Measurements from ENCODE around the gene PDC. TPM values are rescaled to one million over a fixed set of nuclear protein-coding genes. Genes with fewer than 3 reads are reported as not detected.

PDC gene
- total RNA-seq, 6 experiments from 2014 or later = not detected

DNA sequence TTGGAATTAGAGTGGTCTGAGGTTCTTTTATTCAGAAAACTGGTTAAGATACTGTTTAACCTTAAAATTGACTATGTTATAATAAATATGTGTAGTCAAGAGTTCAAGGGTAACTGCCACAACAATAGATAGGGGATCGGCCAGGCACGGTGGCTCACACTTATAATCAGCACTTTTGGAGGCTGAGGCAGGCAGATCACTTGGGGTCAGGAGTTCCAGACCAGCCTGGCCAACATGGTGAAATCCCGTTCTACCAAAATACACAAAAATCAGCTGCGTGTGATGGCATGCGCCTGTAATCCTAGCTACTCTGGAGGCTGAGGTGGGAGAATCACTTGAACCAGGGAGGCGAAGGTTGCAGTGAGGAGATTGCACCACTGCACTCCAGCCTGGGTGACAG, 39.5 kb downstream of the PDC start:
- no peak for DNase-seq
- Histone ChIP-seq H3K4me1 (no peaks in the 10 kb centered on the region), H3K36me3 (peaks cover 0 to 16% (median 8%) of the 10 kb centered on the region in 4 donors), H3K27me3 (no peaks in the 10 kb centered on the region), H3K9me3 (no peaks in the 10 kb centered on the region), H3K27ac (no peak overlapping the region), H3K4me3 (no peak overlapping the region)
- intact Hi-C loops (cut with DNase I) = no loop called here
- no peak for TF ChIP-seq POLR2A (IDR thresholded peaks at IDR 0.05)
- TF ChIP-seq, protein P1, sequence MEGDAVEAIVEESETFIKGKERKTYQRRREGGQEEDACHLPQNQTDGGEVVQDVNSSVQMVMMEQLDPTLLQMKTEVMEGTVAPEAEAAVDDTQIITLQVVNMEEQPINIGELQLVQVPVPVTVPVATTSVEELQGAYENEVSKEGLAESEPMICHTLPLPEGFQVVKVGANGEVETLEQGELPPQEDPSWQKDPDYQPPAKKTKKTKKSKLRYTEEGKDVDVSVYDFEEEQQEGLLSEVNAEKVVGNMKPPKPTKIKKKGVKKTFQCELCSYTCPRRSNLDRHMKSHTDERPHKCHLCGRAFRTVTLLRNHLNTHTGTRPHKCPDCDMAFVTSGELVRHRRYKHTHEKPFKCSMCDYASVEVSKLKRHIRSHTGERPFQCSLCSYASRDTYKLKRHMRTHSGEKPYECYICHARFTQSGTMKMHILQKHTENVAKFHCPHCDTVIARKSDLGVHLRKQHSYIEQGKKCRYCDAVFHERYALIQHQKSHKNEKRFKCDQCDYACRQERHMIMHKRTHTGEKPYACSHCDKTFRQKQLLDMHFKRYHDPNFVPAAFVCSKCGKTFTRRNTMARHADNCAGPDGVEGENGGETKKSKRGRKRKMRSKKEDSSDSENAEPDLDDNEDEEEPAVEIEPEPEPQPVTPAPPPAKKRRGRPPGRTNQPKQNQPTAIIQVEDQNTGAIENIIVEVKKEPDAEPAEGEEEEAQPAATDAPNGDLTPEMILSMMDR (IDR thresholded peaks at IDR 0.05) = no peak
- WGBS (ENCODE audit: insufficient coverage, low coverage, low lambda C conversion rate, missing lambda C conversion rate) = 80% methylated on average over 3 of the region's 6 CpGs
- ATAC-seq = no peak

GRCh38 chr1:186420923-186421322, 40.0 kb downstream of the PDC start:
- Histone ChIP-seq H3K4me1 (no peaks in the 10 kb centered on the region), H3K9me3 (no peaks in the 10 kb centered on the region), H3K4me3 (no peak overlapping the region), H3K27me3 (no peaks in the 10 kb centered on the region), H3K27ac (no peak overlapping the region), H3K36me3 (peaks cover 0 to 16% (median 8%) of the 10 kb centered on the region in 4 donors)
- WGBS (ENCODE audit: insufficient coverage, low coverage, low lambda C conversion rate, missing lambda C conversion rate) = 50% methylated on average over 1 of the region's 1 CpG
- no peak for TF ChIP-seq POLR2A (IDR thresholded peaks at IDR 0.05)
- TF ChIP-seq, protein P1 (IDR thresholded peaks at IDR 0.05) = no peak
- intact Hi-C loops (cut with DNase I) = no loop called here
- ATAC-seq = no peak
- DNase-seq = no peak

DNA sequence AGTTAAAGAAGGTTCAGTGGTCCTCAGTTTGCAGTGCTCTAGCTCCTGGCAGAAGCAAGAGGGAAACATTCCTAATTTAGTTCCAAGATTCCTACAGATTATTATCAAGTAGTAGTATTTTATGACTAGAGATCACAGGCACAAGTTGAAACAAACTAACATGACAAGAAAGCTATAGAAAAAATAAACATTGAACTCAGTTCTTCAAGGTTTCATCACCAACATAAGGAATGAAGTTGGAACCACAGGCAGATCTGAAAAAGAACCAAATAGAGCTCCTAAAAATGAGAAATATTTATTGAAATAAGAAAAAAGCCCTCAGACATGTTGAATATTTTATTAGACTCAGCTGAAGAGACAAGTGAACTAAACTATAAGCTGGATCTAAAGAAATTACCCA, 40.6 kb downstream of the PDC start:
- H3K27ac ChIP-seq = no peak overlapping the region
- TF ChIP-seq POLR2A (IDR thresholded peaks at IDR 0.05) = no peak
- TF ChIP-seq, protein P1 (IDR thresholded peaks at IDR 0.05) = no peak
- no peak overlapping the region for H3K4me3 ChIP-seq
- H3K36me3 ChIP-seq = peaks cover 0 to 16% (median 8%) of the 10 kb centered on the region in 4 donors
- ATAC-seq = no peak
- DNase-seq = no peak
- H3K4me1 ChIP-seq = no peaks in the 10 kb centered on the region
- intact Hi-C loops (cut with DNase I) = no loop called here
- H3K27me3 ChIP-seq = no peaks in the 10 kb centered on the region
- H3K9me3 ChIP-seq = no peaks in the 10 kb centered on the region

- Histone ChIP-seq H3K4me1 (no peaks in the 10 kb centered on the region), H3K9me3 (no peaks in the 10 kb centered on the region), H3K27ac (no peak overlapping the region), H3K36me3 (peaks cover 0 to 16% (median 8%) of the 10 kb centered on the region in 4 donors), H3K4me3 (no peak overlapping the region), H3K27me3 (no peaks in the 10 kb centered on the region)
- ATAC-seq = no peak
- no peak for TF ChIP-seq POLR2A (IDR thresholded peaks at IDR 0.05)
- TF ChIP-seq, protein P1 (IDR thresholded peaks at IDR 0.05) = no peak
- intact Hi-C loops (cut with DNase I) = no loop called here
- DNase-seq = no peak
- 66% methylated on average over 4 of the region's 4 CpGs for WGBS (ENCODE audit: insufficient coverage, low coverage, low lambda C conversion rate, missing lambda C conversion rate)
These were observed 42.4 kb downstream of the PDC start for GRCh38 chr1:186418503-186418902.

DNA sequence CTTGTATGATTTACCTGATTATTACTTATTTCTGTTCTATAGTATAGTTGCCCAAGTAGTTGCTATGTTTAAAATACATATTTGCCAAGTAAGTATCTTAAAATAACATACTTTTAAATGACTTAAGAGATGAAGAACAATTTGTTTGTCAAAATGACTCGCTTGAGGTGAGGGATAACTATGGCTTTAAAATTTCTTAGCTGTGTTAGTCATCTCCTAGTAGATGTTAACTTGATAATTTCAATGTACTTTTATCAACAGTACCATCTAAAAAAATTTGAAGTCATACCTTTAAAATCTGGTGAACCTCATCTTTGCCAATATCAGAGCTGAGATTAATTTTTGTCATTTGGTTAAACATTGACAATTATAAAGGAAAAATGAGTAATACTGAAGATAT, 47.6 kb downstream of the PDC start:
- TF ChIP-seq, protein P1 (IDR thresholded peaks at IDR 0.05) = no peak
- no peak for TF ChIP-seq POLR2A (IDR thresholded peaks at IDR 0.05)
- intact Hi-C loops (cut with DNase I) = no loop called here
- Histone ChIP-seq H3K27ac (no peak overlapping the region), H3K9me3 (no peaks in the 10 kb centered on the region), H3K36me3 (peaks cover 0 to 19% (median 0%) of the 10 kb centered on the region in 4 donors), H3K27me3 (no peaks in the 10 kb centered on the region), H3K4me1 (no peaks in the 10 kb centered on the region), H3K4me3 (no peak overlapping the region)
- WGBS (ENCODE audit: insufficient coverage, low coverage, low lambda C conversion rate, missing lambda C conversion rate) = 87% methylated on average over 1 of the region's 1 CpG
- DNase-seq (no peak), ATAC-seq (no peak)
